Measurements from ENCODE around the gene FADS3.

Gene FADS3

GRCh38 chr11:61830237-61831105 lies 60.9 kb downstream of the FADS3 start:
- DNase-seq (ENCODE audit: insufficient read length, low spot score) (no peak), FAIRE-seq (no peak)
- no peak for TF ChIP-seq POLR2A (IDR thresholded peaks at IDR 0.05; ENCODE audit: low read depth, low read length)

- DNase-seq (ENCODE audit: insufficient read length, low spot score) (no peak), FAIRE-seq (no peak)
- no peak for TF ChIP-seq POLR2A (IDR thresholded peaks at IDR 0.05; ENCODE audit: low read depth, low read length)
Observed at GRCh38 chr11:61829806-61830205, 61.5 kb downstream of the FADS3 start.

- DNase-seq (ENCODE audit: insufficient read length, low spot score) (no peak), FAIRE-seq (no peak)
- TF ChIP-seq POLR2A (IDR thresholded peaks at IDR 0.05; ENCODE audit: low read depth, low read length), result 0 out of 2 replicates have a peak, but pooled peaks have one; percentile 11
Observed at GRCh38 chr11:61828629-61829407, 62.5 kb downstream of the FADS3 start.

DNA sequence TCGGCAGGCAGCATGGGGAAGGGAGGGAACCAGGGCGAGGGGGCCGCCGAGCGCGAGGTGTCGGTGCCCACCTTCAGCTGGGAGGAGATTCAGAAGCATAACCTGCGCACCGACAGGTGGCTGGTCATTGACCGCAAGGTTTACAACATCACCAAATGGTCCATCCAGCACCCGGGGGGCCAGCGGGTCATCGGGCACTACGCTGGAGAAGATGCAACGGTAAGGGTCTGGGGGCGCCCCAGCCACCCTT lies 63.0 kb downstream of the FADS3 start:
- DNase-seq (ENCODE audit: insufficient read length, low spot score) (no peak), FAIRE-seq (no peak)
- TF ChIP-seq POLR2A (IDR thresholded peaks at IDR 0.05; ENCODE audit: low read depth, low read length), result no peak

- no peak for DNase-seq (ENCODE audit: insufficient read length, low spot score)
- TF ChIP-seq POLR2A (IDR thresholded peaks at IDR 0.05; ENCODE audit: low read depth, low read length), result peak; percentile 90
Observed at GRCh38 chr11:61827571-61828378, 63.6 kb downstream of the FADS3 start, which contains the start of gene FADS2. Gene FADS2 (plus strand): TSS chr11:61828300. CDS start chr11:61828391, 91 bp downstream.

DNA sequence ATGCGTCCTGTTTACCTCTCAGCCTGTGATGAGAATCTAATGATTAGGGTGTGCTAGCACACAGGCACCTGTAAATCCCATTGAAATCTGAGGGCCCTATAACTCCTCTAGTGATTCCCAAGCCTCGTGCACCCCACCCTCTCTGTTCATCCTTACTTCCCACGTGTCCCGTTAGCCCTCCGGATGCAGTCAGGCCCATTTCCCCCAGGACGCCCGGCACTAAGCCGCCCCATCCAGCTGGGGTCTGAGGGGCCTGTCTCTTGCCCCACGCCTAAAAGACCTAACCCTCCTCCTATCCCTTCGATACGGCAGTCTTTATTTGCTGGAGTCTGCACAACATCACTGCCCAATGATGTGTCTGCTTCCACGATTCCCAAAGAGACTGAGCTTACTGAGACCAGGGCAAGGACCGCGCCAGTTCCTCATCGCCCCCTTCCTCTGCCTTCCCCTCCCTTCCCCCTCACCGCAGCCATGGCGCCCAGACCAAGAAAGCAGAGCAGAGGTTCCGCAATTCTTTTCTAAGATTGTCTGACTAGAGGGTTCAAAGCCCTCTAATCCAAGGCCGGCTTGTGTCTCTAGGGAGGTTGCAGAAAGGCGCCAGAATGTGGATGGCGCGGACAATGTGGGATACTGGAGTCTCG lies 64.3 kb downstream of the FADS3 start:
- DNase-seq (ENCODE audit: insufficient read length, low spot score) (no peak), FAIRE-seq (no peak)

More at GRCh38 chr11:61827571-61828378, 63.6 kb downstream of the FADS3 start, which contains the start of gene FADS2:
- FAIRE-seq, result no peak

More for the DNA sequence above, 64.3 kb downstream of the FADS3 start:
- no peak for TF ChIP-seq POLR2A (IDR thresholded peaks at IDR 0.05; ENCODE audit: low read depth, low read length)

All from H54 (cell line).